Activated CD8-positive, alpha-beta T cell treated with anti-CD3 and anti-CD28 coated beads for 36 hours (primary cell): ENCODE results near the gene ANAPC15. TPM values are rescaled to one million over a fixed set of nuclear protein-coding genes. Genes with fewer than 3 reads are reported as not detected.
"Not testable (repeated sequence)": the region's sequence is repeated elsewhere in the genome, so short reads cannot be mapped to it uniquely, and the experiment has no call there.

Experiments used
- ATAC-seq: fragments of 200-7000 bp; cut with Tn5 transposase; one replicate; pipeline ENCODE4 v1.10.0; 2021; ENCODE audit warnings: mild to moderate bottlenecking, moderate library complexity
- CTCF ChIA-PET: fragments of 350-600 bp; sonication (Branson Sonifier 250); formaldehyde crosslinking; loops from one replicate; lab custom pipeline; 2021; ENCODE audit warnings: antibody characterized with exemption; lab: Charles Lee
- POLR2A ChIA-PET: fragments of 350-600 bp; sonication (Branson Sonifier 250); formaldehyde crosslinking; loops from one replicate; lab custom pipeline; 2021; ENCODE audit warnings: antibody characterized with exemption; lab: Charles Lee
- DNase-seq: peaks from one replicate; pipeline ENCODE4 v3.0.0-alpha.2; 2020
- H3K27ac Mint-ChIP-seq: one replicate; pipeline ENCODE4 v1.8.0; 2021; ENCODE audit warnings: mild to moderate bottlenecking, mixed read lengths
- H3K27me3 Mint-ChIP-seq: one replicate; pipeline ENCODE4 v1.8.0; 2021; ENCODE audit warnings: mixed read lengths
- H3K36me3 Mint-ChIP-seq: one replicate; pipeline ENCODE4 v1.8.0; 2021; ENCODE audit warnings: low read depth, mixed read lengths
- H3K4me1 Mint-ChIP-seq: one replicate; pipeline ENCODE4 v1.8.0; 2021; ENCODE audit warnings: low read depth, mixed read lengths
- H3K4me3 Mint-ChIP-seq: one replicate; pipeline ENCODE4 v1.8.0; 2021; ENCODE audit warnings: mild to moderate bottlenecking, moderate library complexity, mixed read lengths
- H3K9me3 Mint-ChIP-seq: one replicate; pipeline ENCODE4 v1.8.0; 2021; ENCODE audit warnings: mixed read lengths
- intact Hi-C: fragments of 100-400 bp; cut with micrococcal nuclease; formaldehyde crosslinking; loops from one replicate; pipeline ENCODE4 v1.10.0; 2022
- total RNA-seq, 2 experiments: library from RNA; stranded (reverse); gene quantifications; one replicate each; pipeline ENCODE4 v1.2.3, GENCODE V29; 2021
- TF ChIP-seq, protein P1 (sequence below): fragments of 200-600 bp; IDR thresholded peaks from one replicate; pipeline ENCODE4 v1.8.0; 2022; ENCODE audit warnings: antibody characterized with exemption, mild to moderate bottlenecking

ANAPC15 gene
- total RNA-seq, 2 experiments from 2014 or later = 66.0 to 67.4 TPM

DNA sequence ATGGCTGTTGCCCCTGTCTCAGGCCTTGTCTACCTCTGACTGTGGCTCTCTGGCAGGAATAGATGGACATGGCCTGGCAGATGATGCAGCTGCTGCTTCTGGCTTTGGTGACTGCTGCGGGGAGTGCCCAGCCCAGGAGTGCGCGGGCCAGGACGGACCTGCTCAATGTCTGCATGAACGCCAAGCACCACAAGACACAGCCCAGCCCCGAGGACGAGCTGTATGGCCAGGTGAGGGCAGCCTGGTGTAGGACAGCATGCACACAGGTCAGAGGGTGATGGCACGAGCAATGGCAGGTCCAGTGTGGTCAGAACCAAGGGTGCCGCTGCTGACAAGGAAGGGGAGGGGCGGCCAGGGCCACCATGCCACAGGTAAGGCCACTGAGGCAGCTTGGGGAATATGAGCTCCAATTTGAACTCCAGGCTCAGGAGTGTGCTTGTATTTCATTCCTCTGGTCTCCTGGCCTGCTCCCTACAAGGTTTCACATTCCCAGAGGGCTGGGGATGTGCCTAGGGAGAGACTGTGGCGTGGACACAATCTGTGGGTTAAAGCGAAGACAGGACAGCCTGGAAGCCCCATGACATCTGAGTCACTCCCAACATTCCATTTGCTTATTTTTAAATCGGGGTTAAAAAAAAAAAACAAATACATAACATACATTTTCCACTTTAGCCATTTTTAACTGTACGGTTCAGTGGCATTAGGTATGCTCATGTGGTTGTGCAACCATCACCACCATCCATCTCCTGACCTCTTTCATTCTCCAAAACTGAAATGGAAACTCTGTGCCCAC, 23.6 kb upstream of the ANAPC15 start:
- no peaks in the 10 kb centered on the region for H3K9me3 Mint-ChIP-seq
- intact Hi-C loops = no loop called here
- ATAC-seq (no peak), DNase-seq (peak; percentile 12)
- H3K36me3 Mint-ChIP-seq = no peaks in the 10 kb centered on the region
- TF ChIP-seq, protein P1, sequence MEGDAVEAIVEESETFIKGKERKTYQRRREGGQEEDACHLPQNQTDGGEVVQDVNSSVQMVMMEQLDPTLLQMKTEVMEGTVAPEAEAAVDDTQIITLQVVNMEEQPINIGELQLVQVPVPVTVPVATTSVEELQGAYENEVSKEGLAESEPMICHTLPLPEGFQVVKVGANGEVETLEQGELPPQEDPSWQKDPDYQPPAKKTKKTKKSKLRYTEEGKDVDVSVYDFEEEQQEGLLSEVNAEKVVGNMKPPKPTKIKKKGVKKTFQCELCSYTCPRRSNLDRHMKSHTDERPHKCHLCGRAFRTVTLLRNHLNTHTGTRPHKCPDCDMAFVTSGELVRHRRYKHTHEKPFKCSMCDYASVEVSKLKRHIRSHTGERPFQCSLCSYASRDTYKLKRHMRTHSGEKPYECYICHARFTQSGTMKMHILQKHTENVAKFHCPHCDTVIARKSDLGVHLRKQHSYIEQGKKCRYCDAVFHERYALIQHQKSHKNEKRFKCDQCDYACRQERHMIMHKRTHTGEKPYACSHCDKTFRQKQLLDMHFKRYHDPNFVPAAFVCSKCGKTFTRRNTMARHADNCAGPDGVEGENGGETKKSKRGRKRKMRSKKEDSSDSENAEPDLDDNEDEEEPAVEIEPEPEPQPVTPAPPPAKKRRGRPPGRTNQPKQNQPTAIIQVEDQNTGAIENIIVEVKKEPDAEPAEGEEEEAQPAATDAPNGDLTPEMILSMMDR = no peak
- ChIA-PET CTCF (interaction anchor here (1.2 to 4.2 kb wide), 2 partner anchors 8 to 47 kb away, joined by 4 to 20 read pairs; no protein-coding TSS in a partner anchor), POLR2A (no interaction called here)
- peaks cover 12% of the 10 kb centered on the region for H3K27me3 Mint-ChIP-seq
- H3K4me1 Mint-ChIP-seq = peaks cover 8% of the 10 kb centered on the region
- no peak overlapping the region for H3K27ac Mint-ChIP-seq
- H3K4me3 Mint-ChIP-seq = no peak overlapping the region

DNA sequence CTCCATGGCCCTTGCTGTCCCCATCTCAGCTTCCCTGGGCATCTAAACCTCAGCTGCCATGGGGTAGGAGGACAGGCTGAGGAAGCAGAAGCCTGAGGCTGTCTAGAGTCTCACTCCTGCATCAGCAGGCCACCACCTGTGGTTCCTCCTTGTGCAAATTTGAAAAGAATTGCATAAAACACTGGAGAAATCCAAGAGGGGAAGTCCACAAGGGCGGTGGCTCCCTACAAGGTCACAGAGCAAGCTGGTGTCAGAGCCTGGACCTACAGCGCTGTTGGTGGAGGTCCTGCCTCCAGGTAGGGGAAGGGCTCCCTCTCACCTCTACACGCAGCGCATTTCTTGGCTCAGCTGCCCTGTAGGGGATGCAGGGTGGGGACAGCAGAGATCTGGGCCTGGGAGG, 23.0 kb upstream of the ANAPC15 start, which contains the start of gene FOLR3:
TSS of gene FOLR3 (plus strand) at position 253 of the 400 bp plus-strand sequence. CDS start 228 bp downstream, outside the sequence.
- POLR2A ChIA-PET, H3K36me3 Mint-ChIP-seq: not testable (repeated sequence)
- CTCF ChIA-PET = interaction anchor here (4.2 kb wide), 1 partner anchor 8 kb away, joined by 20 read pairs; no protein-coding TSS in a partner anchor

DNA sequence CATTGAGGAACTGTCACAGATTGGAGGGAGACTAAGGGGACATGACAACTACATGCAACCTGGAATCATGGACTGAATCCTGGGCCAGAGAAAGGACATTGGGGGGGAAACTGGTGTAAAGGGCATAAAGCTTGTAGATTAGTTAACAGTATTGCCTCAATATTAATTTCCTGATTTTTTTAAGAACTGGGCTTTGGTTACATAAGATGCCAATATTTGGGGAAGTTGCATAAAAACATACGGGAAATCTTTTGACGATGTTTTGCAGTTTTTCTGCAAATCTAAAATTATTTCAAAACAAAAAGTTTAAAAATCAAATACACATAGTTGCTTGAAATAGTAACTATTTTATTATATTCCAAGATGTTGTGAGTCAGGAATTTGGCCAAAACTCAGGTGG, 20.2 kb upstream of the ANAPC15 start:
- ChIA-PET POLR2A (no interaction called here), CTCF (interaction anchor here (1.1 to 4.2 kb wide), 2 partner anchors 11 to 107 kb away, joined by 4 to 20 read pairs; no protein-coding TSS in a partner anchor)
- Mint-ChIP-seq H3K36me3 (peaks cover 12% of the 10 kb centered on the region), H3K27me3 (peaks cover 13% of the 10 kb centered on the region), H3K27ac (no peak overlapping the region), H3K4me3 (no peak overlapping the region), H3K4me1 (peaks cover 5% of the 10 kb centered on the region), H3K9me3 (peaks cover 13% of the 10 kb centered on the region)
- TF ChIP-seq, protein P1 = no peak
- intact Hi-C loops = no loop called here
- ATAC-seq (no peak), DNase-seq (no peak)

More for the DNA sequence above, 23.0 kb upstream of the ANAPC15 start, which contains the start of gene FOLR3:
- intact Hi-C loops, H3K9me3 Mint-ChIP-seq, ATAC-seq, DNase-seq, H3K4me3 Mint-ChIP-seq, H3K27ac Mint-ChIP-seq, H3K4me1 Mint-ChIP-seq: not testable (repeated sequence)
- peaks cover 12% of the 10 kb centered on the region for H3K27me3 Mint-ChIP-seq

DNA sequence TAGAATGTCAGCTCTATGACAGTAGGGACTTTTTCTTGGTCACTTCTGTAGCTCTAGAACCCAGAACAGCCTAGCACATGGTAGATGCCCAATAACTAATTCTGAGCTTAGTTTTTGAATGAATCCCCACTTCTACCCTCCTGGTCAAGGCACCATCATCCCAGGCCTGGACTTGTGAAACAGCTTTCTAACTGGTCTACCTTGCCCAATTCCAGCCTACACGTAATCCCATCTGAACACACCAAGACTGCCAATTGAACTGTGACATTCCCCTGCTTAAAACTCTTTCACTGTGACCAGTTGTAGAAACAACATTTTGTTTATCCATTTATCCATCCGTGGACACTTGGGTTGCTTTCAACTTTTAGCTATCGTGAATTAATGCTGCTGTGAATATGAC, 16.9 kb upstream of the ANAPC15 start:
- CTCF ChIA-PET = interaction anchor here (1.1 to 2.3 kb wide), 3 partner anchors 15 to 104 kb away, joined by 3 to 11 read pairs (median 9); no protein-coding TSS in a partner anchor
- intact Hi-C loops = no loop called here
- H3K9me3 Mint-ChIP-seq = peaks cover 13% of the 10 kb centered on the region
- DNase-seq = no peak
- no peak for ATAC-seq
- H3K4me1 Mint-ChIP-seq = no peaks in the 10 kb centered on the region
- H3K4me3 Mint-ChIP-seq = no peak overlapping the region
- POLR2A ChIA-PET = no interaction called here
- no peak overlapping the region for H3K27ac Mint-ChIP-seq
- H3K36me3 Mint-ChIP-seq = peaks cover 12% of the 10 kb centered on the region
- peaks cover 13% of the 10 kb centered on the region for H3K27me3 Mint-ChIP-seq
- TF ChIP-seq, protein P1 = no peak

DNA sequence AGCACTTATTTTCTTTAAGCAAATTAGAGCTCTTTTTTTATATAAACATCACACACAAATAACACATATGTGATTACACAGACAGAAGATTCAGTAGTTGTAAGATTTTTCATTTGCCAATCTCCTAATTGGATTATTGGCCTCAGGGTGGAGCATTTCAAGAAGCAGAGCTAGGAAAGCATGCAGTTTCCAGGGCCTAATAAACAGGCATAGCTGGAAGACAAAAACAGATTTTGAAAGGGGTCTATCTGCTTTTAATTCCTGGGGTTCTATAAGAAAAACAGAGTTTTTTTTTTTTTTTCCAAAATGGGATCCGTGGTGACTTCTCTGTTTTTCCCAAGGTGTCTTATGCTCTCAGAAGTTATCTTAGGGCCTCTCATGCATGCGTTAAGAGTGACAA, 15.4 kb upstream of the ANAPC15 start:
- POLR2A ChIA-PET = interaction anchor here (0.6 kb wide), 1 partner anchor 14 kb away, joined by 4 read pairs; no protein-coding TSS in a partner anchor
- DNase-seq (no peak), ATAC-seq (no peak)
- CTCF ChIA-PET = interaction anchor here (0.8 to 2.3 kb wide), 4 partner anchors 16 to 103 kb away, joined by 3 to 10 read pairs (median 6); no protein-coding TSS in a partner anchor
- Mint-ChIP-seq H3K4me1 (no peaks in the 10 kb centered on the region), H3K27me3 (peaks cover 7% of the 10 kb centered on the region), H3K36me3 (peaks cover 12% of the 10 kb centered on the region), H3K9me3 (peaks cover 13% of the 10 kb centered on the region), H3K27ac (no peak overlapping the region), H3K4me3 (no peak overlapping the region)
- intact Hi-C loops = no loop called here
- TF ChIP-seq, protein P1 = no peak
